DOHH2 (cell line): Measurements from ENCODE around the gene STARD10.

Source experiments
- H3F3A ChIP-seq: fragments of 200-600 bp; sonication (generic), shearing (Covaris generic); 2 replicates; pipeline ENCODE4 v1.6.0; 2016; ENCODE audit warnings: antibody characterized with exemption, mild to moderate bottlenecking; ENCODE audit not compliant: control insufficient read depth, insufficient read depth
- H3K27ac ChIP-seq: fragments of 200-600 bp; sonication (generic); 2 replicates; pipeline ENCODE4 v1.5.1; 2014; ENCODE audit warnings: low read depth, mild to moderate bottlenecking, low read length, moderate library complexity
- H3K27me3 ChIP-seq: fragments of 200-600 bp; sonication (generic); 2 replicates; pipeline ENCODE4 v1.6.1; 2014; ENCODE audit warnings: mild to moderate bottlenecking, low read length, mixed read lengths; ENCODE audit not compliant: control insufficient read depth
- H3K36me3 ChIP-seq: fragments of 200-600 bp; sonication (generic); 2 replicates; pipeline ENCODE4 v1.6.1; 2014; ENCODE audit warnings: mild to moderate bottlenecking, low read length, moderate library complexity, mixed read lengths; ENCODE audit not compliant: control insufficient read depth
- H3K4me1 ChIP-seq: fragments of 200-600 bp; sonication (generic); 2 replicates; pipeline ENCODE4 v1.6.1; 2014; ENCODE audit warnings: mild to moderate bottlenecking, low read length, mixed read lengths; ENCODE audit not compliant: control insufficient read depth
- H3K4me2 ChIP-seq: fragments of 200-600 bp; sonication (generic); 2 replicates; pipeline ENCODE4 v1.6.0; 2014; ENCODE audit warnings: mild to moderate bottlenecking, low read length, moderate library complexity
- H3K4me3 ChIP-seq: fragments of 200-600 bp; sonication (generic); 2 replicates; pipeline ENCODE4 v1.5.1; 2014; ENCODE audit warnings: mild to moderate bottlenecking, low read length, mixed read lengths
- H3K79me2 ChIP-seq: fragments of 200-600 bp; sonication (generic); 2 replicates; pipeline ENCODE4 v1.6.1; 2014; ENCODE audit warnings: mild to moderate bottlenecking, low read length, mixed read lengths; ENCODE audit not compliant: control insufficient read depth
- H3K9me2 ChIP-seq: fragments of 200-600 bp; sonication (generic); replicated peaks from 2 replicates; pipeline ENCODE4 v1.6.1; 2014; ENCODE audit warnings: mild to moderate bottlenecking, low read length, mixed read lengths; ENCODE audit not compliant: control insufficient read depth
- H3K9me3 ChIP-seq: fragments of 200-600 bp; sonication (generic); 2 replicates; pipeline ENCODE4 v1.6.1; 2014; ENCODE audit warnings: antibody characterized with exemption, low read length, mixed read lengths; ENCODE audit not compliant: control insufficient read depth, insufficient read depth
- H4K20me1 ChIP-seq: fragments of 200-600 bp; sonication (generic); 2 replicates; pipeline ENCODE4 v1.6.0; 2014; ENCODE audit warnings: low read depth, mild to moderate bottlenecking, antibody characterized with exemption, low read length, moderate library complexity; ENCODE audit not compliant: control insufficient read depth, insufficient read depth
- CTCF ChIP-seq: fragments of 200-600 bp; sonication (generic); IDR thresholded peaks from one replicate; pipeline ENCODE4 v1.5.1; 2014; ENCODE audit warnings: antibody characterized with exemption, mild to moderate bottlenecking, low read depth, low read length; ENCODE audit not compliant: poor library complexity, severe bottlenecking
- EZH2phosphoT487 ChIP-seq: fragments of 200-600 bp; sonication (generic); IDR thresholded peaks from 2 replicates; pipeline ENCODE4 v1.6.1; 2017; ENCODE audit warnings: borderline replicate concordance, mild to moderate bottlenecking, antibody characterized with exemption, low read length, moderate library complexity, mixed read lengths

The STARD10 gene

GRCh38 chr11:72779495-72780128 lies 14.2 kb downstream of the STARD10 start:
- H3K27me3 ChIP-seq: peaks cover 21% of the 10 kb centered on the region
- H4K20me1 ChIP-seq: no peaks in the 10 kb centered on the region; the same call in 1 of the 2 replicates
- no peak for TF ChIP-seq CTCF
- TF ChIP-seq EZH2phosphoT487: no peak
- H3K4me3 ChIP-seq: no peak overlapping the region
- H3K9me2 ChIP-seq: no peaks in the 10 kb centered on the region
- H3K36me3 ChIP-seq: no peaks in the 10 kb centered on the region
- peaks cover 10% of the 10 kb centered on the region for H3K4me1 ChIP-seq
- H3K27ac ChIP-seq: no peak overlapping the region
- no peak overlapping the region for H3K4me2 ChIP-seq
- no peaks in the 10 kb centered on the region for H3F3A ChIP-seq
- H3K9me3 ChIP-seq: no peaks in the 10 kb centered on the region
- no peaks in the 10 kb centered on the region for H3K79me2 ChIP-seq

- Histone ChIP-seq H3K4me3 (no peak overlapping the region), H3K9me3 (no peaks in the 10 kb centered on the region), H3K27ac (no peak overlapping the region), H3K4me2 (no peak overlapping the region), H3K36me3 (no peaks in the 10 kb centered on the region), H3K79me2 (no peaks in the 10 kb centered on the region), H4K20me1 (no peaks in the 10 kb centered on the region; the same call in 1 of the 2 replicates), H3K9me2 (no peaks in the 10 kb centered on the region), H3K27me3 (peaks cover 21% of the 10 kb centered on the region), H3F3A (no peaks in the 10 kb centered on the region), H3K4me1 (peaks cover 10% of the 10 kb centered on the region)
- TF ChIP-seq EZH2phosphoT487: no peak
- TF ChIP-seq CTCF: no peak
Measured at GRCh38 chr11:72778535-72779494, 15.0 kb downstream of the STARD10 start.

GRCh38 chr11:72777755-72778278 lies 16.0 kb downstream of the STARD10 start:
- no peak overlapping the region for H3K4me3 ChIP-seq
- H3K9me2 ChIP-seq: no peaks in the 10 kb centered on the region
- H4K20me1 ChIP-seq: no peaks in the 10 kb centered on the region; the same call in 1 of the 2 replicates
- peaks cover 10% of the 10 kb centered on the region for H3K4me1 ChIP-seq
- H3K27me3 ChIP-seq: peaks cover 21% of the 10 kb centered on the region
- no peak overlapping the region for H3K4me2 ChIP-seq
- no peaks in the 10 kb centered on the region for H3K9me3 ChIP-seq
- no peak for TF ChIP-seq CTCF
- no peak for TF ChIP-seq EZH2phosphoT487
- H3K36me3 ChIP-seq: no peaks in the 10 kb centered on the region
- H3K27ac ChIP-seq: no peak overlapping the region
- no peaks in the 10 kb centered on the region for H3K79me2 ChIP-seq
- no peaks in the 10 kb centered on the region for H3F3A ChIP-seq
